WTC11 (cell line): ENCODE data around the gene DCBLD2.

Experiments
- ATF6 ChIP-seq: sonication (generic); formaldehyde crosslinking; IDR thresholded peaks from 2 replicates; pipeline ENCODE4 v1.8.1; 2023; ENCODE audit warnings: mild to moderate bottlenecking, missing genetic modification reagents
- CTCF ChIP-seq: fragments of 200-600 bp; IDR thresholded peaks from 2 replicates; pipeline ENCODE4 v1.8.0; 2022; ENCODE audit warnings: antibody characterized with exemption
- ELF4 ChIP-seq: sonication (generic); formaldehyde crosslinking; IDR thresholded peaks from 2 replicates; pipeline ENCODE4 v1.8.1; 2022; ENCODE audit warnings: low read depth, mild to moderate bottlenecking, moderate library complexity, missing genetic modification reagents
- ESRRA ChIP-seq: sonication (generic); formaldehyde crosslinking; IDR thresholded peaks from 2 replicates; pipeline ENCODE4 v1.8.1; 2022; ENCODE audit warnings: mild to moderate bottlenecking, missing genetic modification reagents, borderline replicate concordance
- IRF2 ChIP-seq: sonication (generic); formaldehyde crosslinking; IDR thresholded peaks from 2 replicates; pipeline ENCODE4 v1.8.0; 2022; ENCODE audit warnings: low read depth, missing genetic modification reagents, borderline replicate concordance
- MAX ChIP-seq: sonication (generic); formaldehyde crosslinking; IDR thresholded peaks from 2 replicates; pipeline ENCODE4 v1.8.0; 2022; ENCODE audit warnings: mild to moderate bottlenecking, missing genetic modification reagents
- NR3C1 ChIP-seq: sonication (generic); formaldehyde crosslinking; conservative IDR thresholded peaks from 2 replicates; pipeline ENCODE4 v1.8.1; 2023; ENCODE audit warnings: low read depth, mild to moderate bottlenecking, missing genetic modification reagents
- PREB ChIP-seq: sonication (generic); formaldehyde crosslinking; IDR thresholded peaks from 2 replicates; pipeline ENCODE4 v1.8.1; 2022; ENCODE audit warnings: mild to moderate bottlenecking, missing genetic modification reagents, moderate library complexity, borderline replicate concordance
- SMAD3 ChIP-seq: sonication (generic); formaldehyde crosslinking; IDR thresholded peaks from 2 replicates; pipeline ENCODE4 v1.8.0; 2022; ENCODE audit warnings: missing genetic modification reagents, mild to moderate bottlenecking, borderline replicate concordance
- ZBTB21 ChIP-seq: sonication (generic); formaldehyde crosslinking; IDR thresholded peaks from 2 replicates; pipeline ENCODE4 v1.8.1; 2023; ENCODE audit warnings: mild to moderate bottlenecking, missing genetic modification reagents, borderline replicate concordance

- no peak for TF ChIP-seq CTCF
- no peak for TF ChIP-seq ATF6 (CRISPR knock-in tag)
- no peak for TF ChIP-seq MAX (CRISPR knock-in tag)
- no peak for TF ChIP-seq ESRRA (CRISPR knock-in tag)
- TF ChIP-seq ZBTB21, result no peak
- no peak for TF ChIP-seq NR3C1
- TF ChIP-seq PREB (CRISPR knock-in tag), result no peak
- no peak for TF ChIP-seq IRF2 (CRISPR knock-in tag)
- no peak for TF ChIP-seq ELF4 (CRISPR knock-in tag)
- no peak for TF ChIP-seq SMAD3 (CRISPR knock-in tag)
These were observed 95.9 kb downstream of the DCBLD2 start for GRCh38 chr3:98805571-98805970.
